Mesodermal cell (in vitro differentiated cells): Measurements from ENCODE around the gene LEO1. TPM values are rescaled to one million over a fixed set of nuclear protein-coding genes. Genes with fewer than 3 reads are reported as not detected.

Experiments
- H3K27ac ChIP-seq: 2 replicates; pipeline ENCODE4 v1.7.0; 2013; ENCODE audit warnings: mild to moderate bottlenecking, low read depth, low read length, moderate library complexity; ENCODE audit not compliant: severe bottlenecking
- H3K36me3 ChIP-seq: 2 replicates; pipeline ENCODE4 v1.7.1; 2013; ENCODE audit warnings: mild to moderate bottlenecking, low read length, moderate library complexity; ENCODE audit not compliant: control insufficient read depth, insufficient read depth
- H3K4me1 ChIP-seq: one replicate; pipeline ENCODE4 v1.7.1; 2013; ENCODE audit warnings: mild to moderate bottlenecking, low read length; ENCODE audit not compliant: insufficient read depth, control insufficient read depth, poor library complexity, severe bottlenecking
- H3K4me3 ChIP-seq: 2 replicates; pipeline ENCODE4 v1.7.0; 2013; ENCODE audit warnings: low read length, control low read depth, mild to moderate bottlenecking; ENCODE audit not compliant: insufficient read depth, poor library complexity, severe bottlenecking; ENCODE audit errors: extremely low read depth
- H3K9me3 ChIP-seq: 2 replicates; pipeline ENCODE4 v1.7.1; 2013; ENCODE audit warnings: mild to moderate bottlenecking, low read length, moderate library complexity; ENCODE audit not compliant: control insufficient read depth
- WGBS, 2 experiments: methylation state at CpG; one replicate each; pipeline ENCODE4 v1.1.5; 2013; ENCODE audit warnings: missing lambda C conversion rate in 2 of 2; ENCODE audit not compliant: insufficient coverage in 2 of 2; 5-methylcytosine and 5-hydroxymethylcytosine counted together
- polyA plus RNA-seq, 2 experiments: library from polyadenylated mRNA; stranded (reverse); fragments of 50-300 nt; gene quantifications; one replicate each; pipeline ENCODE4 v1.2.3, GENCODE V29; 2013

LEO1 gene
- polyA plus RNA-seq (2013, experiment 1 of 2): 26.8 TPM
- 30.6 TPM for polyA plus RNA-seq (2013, experiment 2 of 2)

DNA sequence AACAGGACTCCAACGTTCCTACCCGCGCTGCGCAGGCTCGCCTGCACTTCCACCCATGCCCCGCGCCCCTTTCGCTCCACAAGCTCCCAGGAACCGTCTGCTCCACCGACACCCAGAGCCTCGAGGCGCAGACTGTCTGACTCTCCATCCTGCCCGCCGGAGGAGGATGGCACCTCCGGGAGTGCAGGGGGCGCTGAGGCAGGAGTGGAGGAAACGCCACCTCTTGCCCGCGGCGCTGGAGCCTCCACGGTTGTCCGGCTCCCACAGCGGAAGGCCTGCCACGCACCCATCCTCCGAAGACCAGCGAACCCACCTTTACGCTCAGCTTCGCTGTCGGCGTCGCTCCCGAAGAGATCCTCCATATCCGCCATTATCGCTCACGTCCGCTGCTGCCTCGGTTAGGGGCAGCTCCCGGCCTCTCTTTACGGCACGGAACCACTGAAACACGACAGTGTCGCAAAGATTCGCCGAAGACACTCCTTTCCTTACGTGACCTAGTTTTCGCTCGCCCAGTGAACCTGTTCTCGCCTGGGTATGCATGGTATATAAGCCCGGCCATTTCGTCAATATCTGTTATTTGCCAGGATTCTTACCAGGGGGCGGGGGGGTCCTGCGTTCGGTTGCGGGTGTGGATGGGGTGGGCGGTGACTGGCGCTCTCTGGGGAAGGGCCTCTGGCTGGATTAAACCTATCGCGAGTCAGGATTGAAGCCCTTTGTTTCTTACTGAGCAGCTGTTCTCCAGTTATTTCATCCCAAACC is at the start of gene LEO1:
Gene LEO1, minus strand, starts transcription at position 404 of the 759 bp plus-strand sequence. Its CDS starts 33 bp downstream, at position 371.
- Histone ChIP-seq H3K9me3 (peaks cover 4% of the 10 kb centered on the region), H3K27ac (peak within 1 kb of the TSS; percentile 81), H3K4me1 (no peaks in the 10 kb centered on the region), H3K36me3 (peaks cover 7% of the 10 kb centered on the region), H3K4me3 (peak within 1 kb of the TSS; percentile 94)
- WGBS, 2 experiments: 0% methylated on average over 42 to 53 of the region's 58 CpGs

DNA sequence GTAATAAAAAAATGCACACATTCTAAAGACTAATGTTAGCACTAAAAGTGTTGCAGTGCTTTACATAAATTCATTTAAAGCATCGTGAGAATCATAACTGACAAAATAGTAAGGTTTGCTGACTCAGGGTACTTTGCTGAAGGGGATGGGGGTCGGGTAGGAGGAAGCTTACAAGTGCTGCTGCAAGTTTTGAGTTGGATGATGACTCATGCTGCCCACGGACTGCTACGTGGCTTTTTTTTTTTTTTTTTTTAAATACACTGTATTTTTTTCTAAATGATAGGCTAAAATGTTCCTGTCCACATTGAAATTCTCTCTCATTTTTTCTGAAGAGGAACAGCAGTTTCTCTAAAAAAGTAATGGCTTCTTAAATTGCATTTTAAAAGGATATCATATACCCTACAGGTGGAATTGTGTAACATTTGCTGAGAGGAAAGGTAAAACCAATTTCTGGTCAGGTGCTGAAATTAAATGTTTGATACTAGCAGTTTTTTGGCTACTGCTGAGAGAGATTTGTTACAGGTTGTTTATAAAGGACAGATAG is 49.6 kb upstream of the LEO1 start:
- 0% methylated on average over 1 of the region's 4 CpGs; no CpG with 5 or more reads in 1 of the 2 experiments for WGBS, 2 experiments
- H3K9me3 ChIP-seq: no peaks in the 10 kb centered on the region
- H3K4me3 ChIP-seq: peak overlapping the region; percentile 80
- peaks cover 9% of the 10 kb centered on the region for H3K36me3 ChIP-seq
- peaks cover 5% of the 10 kb centered on the region for H3K4me1 ChIP-seq
- peak overlapping the region; percentile 99 for H3K27ac ChIP-seq

DNA sequence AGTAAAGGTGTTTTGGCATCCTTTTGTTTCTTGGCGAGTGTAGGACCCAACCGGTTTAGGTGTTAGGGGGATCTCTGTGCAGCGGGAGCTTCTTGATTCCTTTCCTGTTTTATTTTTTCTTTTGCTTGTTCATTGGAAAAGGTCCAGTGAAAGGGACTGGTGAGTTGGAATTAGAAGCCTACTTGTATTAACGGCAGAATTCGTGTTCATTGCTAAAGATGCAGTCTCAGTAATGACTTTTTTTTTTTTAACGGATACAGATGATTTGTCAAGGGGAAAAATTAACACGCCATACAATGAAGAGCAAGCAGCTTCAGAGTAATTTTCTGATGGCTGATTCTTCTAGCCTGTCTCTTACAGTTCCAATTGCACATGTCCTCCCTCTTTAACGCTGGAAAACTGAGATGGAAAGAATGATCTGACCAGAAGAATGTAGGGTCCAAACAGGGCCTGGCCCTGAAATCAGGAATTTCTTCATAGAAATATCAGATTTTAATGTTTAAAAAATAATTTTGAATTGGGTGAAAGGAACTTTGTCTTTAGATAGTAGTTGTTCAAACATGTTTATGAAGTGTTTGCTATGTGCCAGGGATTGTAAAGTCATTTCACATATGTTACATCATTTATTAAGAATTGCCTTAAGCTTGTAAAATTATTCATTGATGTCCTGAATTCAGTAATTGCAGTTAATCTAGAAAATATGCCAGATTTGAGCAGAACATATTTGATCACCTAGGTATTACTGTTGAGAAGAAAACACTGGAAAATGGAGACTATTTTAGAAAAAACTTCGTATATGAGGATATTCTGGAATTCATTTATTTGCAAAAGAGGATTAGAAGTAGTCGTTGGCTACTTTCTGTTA is 48.9 kb upstream of the LEO1 start:
- H3K27ac ChIP-seq: peak overlapping the region; percentile 99
- H3K9me3 ChIP-seq: no peaks in the 10 kb centered on the region
- H3K36me3 ChIP-seq: peaks cover 9% of the 10 kb centered on the region
- H3K4me3 ChIP-seq: peak overlapping the region; percentile 80
- 0 to 3% methylated on average over 7 of the region's 10 CpGs for WGBS, 2 experiments
- peaks cover 5% of the 10 kb centered on the region for H3K4me1 ChIP-seq

DNA sequence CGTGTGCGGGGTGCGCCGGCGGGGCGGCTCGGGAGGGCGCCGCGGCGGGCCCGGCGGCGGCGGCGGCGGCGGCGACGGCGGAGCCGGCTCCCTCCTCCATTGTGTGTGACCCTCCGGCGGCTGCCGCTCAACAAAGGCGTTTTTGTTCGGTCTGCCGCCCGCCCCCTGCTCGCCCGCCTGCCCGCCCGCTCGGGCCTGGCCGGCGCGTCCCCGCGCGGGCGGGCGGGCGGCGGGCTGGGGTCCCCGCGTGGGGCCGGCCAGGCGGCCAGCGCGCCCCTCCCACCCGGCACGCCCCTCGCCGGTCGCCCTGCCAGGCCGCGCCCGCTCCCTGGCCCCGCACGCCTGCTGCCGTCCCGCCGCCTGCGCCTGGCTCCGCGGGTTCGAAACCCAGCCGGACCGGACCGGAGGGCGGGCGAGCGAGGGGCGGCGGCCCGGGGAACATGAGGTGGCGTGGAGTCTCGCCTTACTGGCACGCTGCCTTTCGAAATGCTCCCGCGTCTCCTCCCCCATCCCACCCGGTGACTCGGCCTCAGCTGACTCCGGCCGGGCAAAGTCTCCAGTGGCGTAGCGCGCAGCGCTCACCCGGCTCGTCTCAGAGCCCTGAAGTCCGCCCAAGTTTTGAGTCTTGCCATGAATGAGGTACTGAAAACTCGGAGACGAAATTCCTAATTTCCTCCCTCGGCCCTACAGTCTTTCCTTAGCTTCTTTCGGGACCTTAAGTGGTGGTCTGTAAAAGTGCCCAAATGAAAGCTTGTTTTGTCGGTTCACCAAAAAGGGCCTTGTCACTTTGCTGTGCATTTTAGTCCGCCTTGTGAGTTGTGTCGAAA is 48.0 kb upstream of the LEO1 start:
- H3K36me3 ChIP-seq: peaks cover 4% of the 10 kb centered on the region
- peaks cover 5% of the 10 kb centered on the region for H3K4me1 ChIP-seq
- H3K9me3 ChIP-seq: no peaks in the 10 kb centered on the region
- H3K27ac ChIP-seq: peak overlapping the region; percentile 99
- WGBS, 2 experiments: 1% methylated on average over 61 to 94 of the region's 100 CpGs
- H3K4me3 ChIP-seq: peak overlapping the region; percentile 80

DNA sequence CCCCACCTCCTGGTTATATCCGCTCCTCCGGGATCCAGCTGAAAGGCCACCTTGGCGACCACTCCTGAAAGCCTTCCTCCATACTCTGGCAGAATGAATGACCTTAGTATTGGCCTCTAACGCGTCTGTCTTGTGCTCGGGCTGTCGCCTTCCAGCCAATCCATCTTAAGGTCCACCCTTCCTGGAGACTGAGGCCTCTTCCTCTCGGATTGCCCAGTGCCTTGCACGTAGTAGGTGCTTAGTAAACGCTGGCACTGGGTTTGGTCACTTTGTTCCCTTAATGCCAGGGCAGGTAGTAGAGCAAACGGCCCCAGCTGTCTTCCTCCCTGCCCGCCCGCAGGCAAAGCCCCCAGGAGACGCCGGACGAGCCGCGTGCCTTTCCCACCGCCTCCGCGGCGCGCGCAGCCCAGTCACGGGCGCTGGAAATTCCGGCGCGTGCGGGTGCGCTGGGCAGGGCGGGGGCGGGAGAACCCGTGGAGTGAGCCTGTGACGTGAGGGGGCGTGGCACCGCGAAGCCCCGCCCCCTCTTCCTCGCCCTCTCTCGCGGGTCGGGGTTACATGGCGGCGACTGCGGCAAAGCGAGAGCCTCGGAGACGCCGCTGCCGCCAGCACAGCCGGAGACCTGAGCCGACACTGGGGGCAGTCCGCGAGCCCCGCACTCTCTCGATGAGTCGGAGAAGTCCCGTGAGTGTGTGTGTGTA is 47.3 kb upstream of the LEO1 start, which contains the start of gene MAPK6:
Gene MAPK6, plus strand, starts transcription at position 527 of the 701 bp plus-strand sequence. CDS start 27,242 bp downstream, outside the sequence.
- Histone ChIP-seq H3K9me3 (no peaks in the 10 kb centered on the region), H3K4me3 (peak within 1 kb of the TSS; percentile 80), H3K4me1 (peaks cover 5% of the 10 kb centered on the region), H3K36me3 (no peaks in the 10 kb centered on the region), H3K27ac (peak within 1 kb of the TSS; percentile 99)
- WGBS, 2 experiments: 8 to 12% methylated on average over 35 to 40 of the region's 59 CpGs

DNA sequence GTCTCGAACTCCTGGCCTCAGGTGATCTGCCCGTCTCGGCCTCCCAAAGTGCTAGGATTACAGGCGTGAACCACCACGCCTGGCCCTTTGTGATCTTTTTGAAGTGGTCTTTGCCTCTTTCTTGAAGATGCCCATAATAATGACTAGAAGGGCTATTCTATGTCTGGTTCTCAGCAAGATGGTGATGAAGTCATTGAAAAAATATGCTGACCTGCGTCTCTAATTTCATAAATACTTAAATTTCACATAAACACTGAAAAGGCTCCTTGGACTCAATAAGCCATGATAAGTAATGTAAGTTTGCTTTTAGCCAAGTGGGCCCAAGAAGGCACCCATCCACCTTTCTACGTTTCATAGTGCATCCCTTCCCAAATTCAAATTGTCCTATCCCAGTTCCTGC is 46.7 kb upstream of the LEO1 start:
- H3K4me1 ChIP-seq: peaks cover 5% of the 10 kb centered on the region
- H3K27ac ChIP-seq: peak overlapping the region; percentile 99
- no peaks in the 10 kb centered on the region for H3K9me3 ChIP-seq
- H3K4me3 ChIP-seq: no peak overlapping the region
- no peaks in the 10 kb centered on the region for H3K36me3 ChIP-seq
- 94 to 100% methylated on average over 6 of the region's 7 CpGs for WGBS, 2 experiments

DNA sequence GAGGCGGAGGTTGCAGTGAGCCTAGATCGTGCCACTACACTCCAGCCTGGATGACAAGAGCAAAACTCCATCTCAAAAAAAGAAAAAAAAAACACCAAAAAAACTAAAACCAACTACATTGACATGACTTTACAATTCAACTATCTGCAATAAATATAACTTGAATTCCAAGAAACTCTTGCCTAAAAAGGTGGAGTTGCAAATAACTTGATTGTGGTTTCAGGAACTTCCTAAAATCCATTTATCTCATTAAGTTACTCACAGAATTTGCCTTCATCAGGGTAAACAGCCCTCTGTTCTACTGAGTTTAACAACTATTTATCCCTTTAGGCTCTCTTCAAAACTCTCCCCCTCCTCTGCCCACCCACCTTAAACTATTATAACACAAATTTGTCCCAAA is 44.7 kb upstream of the LEO1 start:
- WGBS, 2 experiments: 80 to 100% methylated on average over 1 of the region's 2 CpGs
- Histone ChIP-seq H3K4me1 (no peaks in the 10 kb centered on the region), H3K4me3 (no peak overlapping the region), H3K27ac (no peak overlapping the region), H3K36me3 (no peaks in the 10 kb centered on the region), H3K9me3 (no peaks in the 10 kb centered on the region)

DNA sequence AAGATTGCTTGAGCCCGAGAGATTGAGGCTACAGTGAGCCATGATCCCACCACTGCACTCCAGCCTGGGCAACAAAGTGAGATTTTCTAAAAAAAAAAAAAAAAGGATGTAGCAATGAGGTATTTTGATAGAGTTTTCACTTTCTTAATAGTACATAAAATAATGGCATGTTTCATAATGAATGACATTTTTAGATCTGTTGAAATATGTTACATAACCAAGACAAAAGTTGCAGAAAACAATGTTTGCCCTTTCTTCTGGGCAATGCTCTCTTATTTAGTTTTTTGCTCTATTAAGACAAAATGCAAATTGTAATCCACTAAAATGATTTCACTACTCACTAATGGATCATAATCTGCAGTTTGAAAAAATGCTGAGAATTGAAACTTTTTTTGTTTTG is 43.0 kb upstream of the LEO1 start:
- H3K4me3 ChIP-seq: no peak overlapping the region
- WGBS, 2 experiments: no CpG with 5 or more reads among the region's 1 CpG
- H3K36me3 ChIP-seq: no peaks in the 10 kb centered on the region
- H3K9me3 ChIP-seq: no peaks in the 10 kb centered on the region
- H3K4me1 ChIP-seq: no peaks in the 10 kb centered on the region
- no peak overlapping the region for H3K27ac ChIP-seq

DNA sequence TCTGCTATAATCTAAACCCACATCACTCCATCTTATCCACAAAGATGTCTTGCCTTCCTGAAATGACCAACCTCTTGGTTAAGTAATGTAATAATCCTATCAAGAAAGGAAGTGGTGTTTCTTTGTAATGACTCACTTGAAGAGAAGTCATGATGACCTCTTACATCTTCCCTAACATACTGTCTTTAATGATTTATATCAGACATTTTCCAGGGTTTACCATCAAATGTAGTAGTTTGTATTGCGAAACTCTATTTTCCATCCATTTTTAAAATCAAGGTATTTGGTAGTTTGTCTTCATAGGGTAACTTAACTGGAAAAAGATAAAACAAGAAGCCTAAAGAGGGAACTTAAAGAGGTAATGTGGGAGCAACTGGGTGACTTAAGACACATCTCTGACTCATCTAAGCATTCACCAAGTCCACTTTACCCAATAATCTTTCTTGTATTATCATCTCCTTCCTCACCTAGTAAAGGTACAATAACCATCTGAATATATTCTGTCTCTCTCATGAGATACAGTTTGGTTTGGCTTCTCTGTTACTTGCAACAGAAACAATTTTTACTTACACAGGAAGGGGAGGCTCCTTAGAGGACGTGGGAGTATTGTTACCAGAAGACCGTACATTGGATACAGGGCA is 41.7 kb upstream of the LEO1 start:
- H3K4me3 ChIP-seq: no peak overlapping the region
- no peaks in the 10 kb centered on the region for H3K4me1 ChIP-seq
- H3K36me3 ChIP-seq: no peaks in the 10 kb centered on the region
- 80% methylated on average over 1 of the region's 3 CpGs; no CpG with 5 or more reads in 1 of the 2 experiments for whole genome bisulfite sequencing, 2 experiments
- no peaks in the 10 kb centered on the region for H3K9me3 ChIP-seq
- no peak overlapping the region for H3K27ac ChIP-seq
